ENCODE measurements around the gene KIAA0040.

DNA sequence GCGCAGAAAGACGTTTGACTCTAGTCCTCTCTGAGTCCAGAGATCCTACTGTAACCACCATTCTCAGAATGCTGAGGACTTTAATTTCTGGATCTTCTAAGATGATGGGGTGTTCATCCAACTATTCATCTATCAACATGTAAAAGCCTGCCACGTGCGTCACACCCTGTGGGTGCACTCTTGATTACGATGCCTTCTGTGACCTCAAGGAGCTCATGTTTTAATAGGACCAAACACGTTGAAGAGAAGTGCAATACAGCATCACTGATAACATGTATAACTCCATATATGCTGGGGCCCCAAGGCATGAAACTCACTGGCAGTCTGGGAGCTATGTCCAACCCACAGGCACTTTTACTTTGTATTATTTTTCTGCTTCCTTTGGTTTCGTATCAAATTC, 19.0 kb downstream of the KIAA0040 start:
- TF ChIP-seq POLR2A (IDR thresholded peaks at IDR 0.05; ENCODE audit: low read length) (no peak), GATA1 (IDR thresholded peaks at IDR 0.05; ENCODE audit: low read depth, low read length) (no peak)

Measured in erythroblast (primary cell).